Panc1 (cell line): ENCODE data around the gene SCYL3. TPM values are rescaled to one million over a fixed set of nuclear protein-coding genes. Genes with fewer than 3 reads are reported as not detected.

ENCODE experiments used
- ATAC-seq: fragments of 200-7000 bp; cut with Tn5 transposase; 2 replicates; pipeline ENCODE4 v1.9.1; 2020; ENCODE audit warnings: mild to moderate bottlenecking, moderate library complexity
- BruUV-seq: library from RNA; stranded (reverse); fragments of 400-500 nt; replicated peaks from 2 replicates; lab custom pipeline; 2021; lab: Mats Ljungman, UMichigan
- CTCF ChIA-PET: fragments of 300-600 bp; sonication (Branson Sonifier 250); formaldehyde crosslinking; loops from one replicate; lab custom pipeline; 2022; ENCODE audit warnings: antibody characterized with exemption; lab: Charles Lee
- POLR2A ChIA-PET: fragments of 300-600 bp; sonication (Branson Sonifier 250); formaldehyde crosslinking; loops from one replicate; lab custom pipeline; 2022; ENCODE audit warnings: antibody characterized with exemption; lab: Charles Lee
- DNase-seq: peaks from one replicate; pipeline ENCODE4 v3.0.0-alpha.2; 2010; ENCODE audit warnings: low read depth, low spot score
- H3K27ac ChIP-seq: 2 replicates; pipeline ENCODE4 v1.5.1; 2011; ENCODE audit warnings: mild to moderate bottlenecking, low read length, inconsistent platforms
- H3K27me3 ChIP-seq: fragments of 200-500 bp; sonication (Bioruptor generic); 2 replicates; pipeline ENCODE4 v1.6.0; 2014; ENCODE audit warnings: low read length, inconsistent platforms; ENCODE audit not compliant: control insufficient read depth, insufficient read depth
- H3K36me3 ChIP-seq: fragments of 200-500 bp; sonication (Bioruptor generic); 2 replicates; pipeline ENCODE4 v1.5.1; 2014; ENCODE audit warnings: inconsistent platforms, mild to moderate bottlenecking, low read length, moderate library complexity; ENCODE audit not compliant: control insufficient read depth, insufficient read depth
- H3K4me1 ChIP-seq: 2 replicates; pipeline ENCODE4 v1.5.1; 2011; ENCODE audit warnings: inconsistent platforms, mild to moderate bottlenecking, low read length, moderate library complexity; ENCODE audit not compliant: control insufficient read depth, insufficient read depth
- H3K4me3 ChIP-seq, 2 experiments: 2 replicates each; pipeline ENCODE4 v1.5.1; 2011 to 2012; ENCODE audit warnings: low read depth in 2 of 2, low read length in 2 of 2, mild to moderate bottlenecking in 2 of 2, inconsistent platforms in 1 of 2, moderate library complexity in 1 of 2
- H3K9me3 ChIP-seq: fragments of 200-500 bp; sonication (Bioruptor generic); 2 replicates; pipeline ENCODE4 v1.5.1; 2014; ENCODE audit warnings: low read depth, mild to moderate bottlenecking, inconsistent platforms, low read length, moderate library complexity; ENCODE audit not compliant: control insufficient read depth, insufficient read depth
- POLR2AphosphoS5 ChIP-seq: IDR thresholded peaks from 2 replicates; pipeline ENCODE4 v1.6.1; 2012; ENCODE audit warnings: mild to moderate bottlenecking, low read depth, low read length, moderate library complexity
- SIN3A ChIP-seq: IDR thresholded peaks from 2 replicates; pipeline ENCODE4 v1.6.1; 2012; ENCODE audit warnings: low read depth, mild to moderate bottlenecking, low read length, moderate library complexity, borderline replicate concordance; ENCODE audit not compliant: insufficient read depth
- TCF7L2 ChIP-seq: IDR thresholded peaks from 2 replicates; pipeline ENCODE4 v1.6.1; 2011; ENCODE audit warnings: mild to moderate bottlenecking, low read depth, low read length, inconsistent platforms
- in situ Hi-C: cut with HindIII; loops from 2 replicates; pipeline ENCODE4 v1.10.0; 2016; ENCODE audit warnings: low sequenced_read_pairs, low pct_unique_long_range_greater_than_20kb
- intact Hi-C: fragments of 100-400 bp; cut with micrococcal nuclease; formaldehyde crosslinking; loops from one replicate; pipeline ENCODE4 v1.10.0; 2022; ENCODE audit not compliant: unreplicated experiment
- total RNA-seq: library from RNA; stranded (reverse); gene quantifications from one replicate; pipeline ENCODE4 v1.2.1, GENCODE V29; 2021; ENCODE audit not compliant: unreplicated experiment
- TF ChIP-seq, protein P1 (sequence below): fragments of 450-650 bp; IDR thresholded peaks from 2 replicates; pipeline ENCODE4 v1.5.1; 2017; ENCODE audit warnings: mild to moderate bottlenecking
- TF ChIP-seq, protein P2 (sequence below), 2 experiments: IDR thresholded peaks; 2 replicates each; pipeline ENCODE4 v1.6.1; 2011 to 2012; ENCODE audit warnings: low read depth in 2 of 2, control low read depth in 1 of 2, low read length in 1 of 2, mild to moderate bottlenecking in 1 of 2, moderate library complexity in 1 of 2; ENCODE audit not compliant: insufficient read depth in 1 of 2

The SCYL3 gene
- total RNA-seq, 1 experiment from 2014 or later = 7.8 TPM

DNA sequence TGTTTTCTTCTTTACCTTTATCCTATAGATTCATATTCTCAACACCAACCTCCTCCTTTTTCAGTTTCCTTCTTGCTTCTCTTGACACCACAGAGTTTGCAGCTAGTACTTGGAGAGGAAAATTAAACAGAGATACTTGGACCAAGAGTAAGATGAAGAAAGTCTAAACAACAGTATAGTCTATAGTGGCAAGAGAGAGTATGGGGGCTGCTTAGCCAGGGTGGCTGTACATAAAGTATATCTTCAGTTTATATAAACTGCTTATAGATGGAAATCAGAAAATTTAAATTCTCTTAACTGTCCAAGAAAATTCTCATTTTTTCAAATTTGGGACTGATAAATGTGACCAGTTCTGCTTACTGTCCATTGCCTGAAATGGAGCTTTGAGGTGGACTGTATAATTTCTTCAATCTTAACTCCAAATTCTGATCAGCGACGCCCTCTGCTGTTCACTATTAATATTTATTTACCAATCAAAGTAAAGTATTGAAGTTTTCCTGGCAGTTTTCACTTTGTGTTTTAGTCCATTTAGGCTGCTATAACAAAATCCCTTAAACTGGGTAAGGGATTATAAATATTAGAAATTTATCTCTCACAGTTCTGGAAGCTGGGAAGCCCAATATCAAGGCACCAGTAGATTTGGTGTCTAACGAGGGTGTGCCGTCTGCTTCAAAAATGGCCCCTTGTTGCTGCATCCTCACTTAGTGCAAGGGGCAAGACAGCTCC is 84.2 kb downstream of the SCYL3 start:
- Histone ChIP-seq H3K36me3 (peaks cover 4% of the 10 kb centered on the region; the same call in 1 of the 2 replicates), H3K27me3 (no peaks in the 10 kb centered on the region), H3K4me3 (no peak overlapping the region), H3K27ac (no peak overlapping the region), H3K9me3 (no peaks in the 10 kb centered on the region; the same call in 1 of the 2 replicates), H3K4me1 (no peaks in the 10 kb centered on the region)
- BruUV-seq = no TSS peak
- ATAC-seq (peak; percentile 71; the same call in 1 of the 2 replicates), DNase-seq (no peak)
- in situ Hi-C loops (no loop called here), intact Hi-C loops (loop anchor here (1.0 to 5.0 kb wide), 2 partner anchors 207 to 259 kb away; no protein-coding TSS in a partner anchor)
- ChIA-PET POLR2A (no interaction called here), CTCF (interaction anchor here (1.2 kb wide), 1 partner anchor 15 kb away, joined by 4 read pairs; the partner anchor contains the start of gene METTL18)
- TF ChIP-seq, protein P1, sequence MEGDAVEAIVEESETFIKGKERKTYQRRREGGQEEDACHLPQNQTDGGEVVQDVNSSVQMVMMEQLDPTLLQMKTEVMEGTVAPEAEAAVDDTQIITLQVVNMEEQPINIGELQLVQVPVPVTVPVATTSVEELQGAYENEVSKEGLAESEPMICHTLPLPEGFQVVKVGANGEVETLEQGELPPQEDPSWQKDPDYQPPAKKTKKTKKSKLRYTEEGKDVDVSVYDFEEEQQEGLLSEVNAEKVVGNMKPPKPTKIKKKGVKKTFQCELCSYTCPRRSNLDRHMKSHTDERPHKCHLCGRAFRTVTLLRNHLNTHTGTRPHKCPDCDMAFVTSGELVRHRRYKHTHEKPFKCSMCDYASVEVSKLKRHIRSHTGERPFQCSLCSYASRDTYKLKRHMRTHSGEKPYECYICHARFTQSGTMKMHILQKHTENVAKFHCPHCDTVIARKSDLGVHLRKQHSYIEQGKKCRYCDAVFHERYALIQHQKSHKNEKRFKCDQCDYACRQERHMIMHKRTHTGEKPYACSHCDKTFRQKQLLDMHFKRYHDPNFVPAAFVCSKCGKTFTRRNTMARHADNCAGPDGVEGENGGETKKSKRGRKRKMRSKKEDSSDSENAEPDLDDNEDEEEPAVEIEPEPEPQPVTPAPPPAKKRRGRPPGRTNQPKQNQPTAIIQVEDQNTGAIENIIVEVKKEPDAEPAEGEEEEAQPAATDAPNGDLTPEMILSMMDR = peak; percentile 73
- no peak for TF ChIP-seq SIN3A

DNA sequence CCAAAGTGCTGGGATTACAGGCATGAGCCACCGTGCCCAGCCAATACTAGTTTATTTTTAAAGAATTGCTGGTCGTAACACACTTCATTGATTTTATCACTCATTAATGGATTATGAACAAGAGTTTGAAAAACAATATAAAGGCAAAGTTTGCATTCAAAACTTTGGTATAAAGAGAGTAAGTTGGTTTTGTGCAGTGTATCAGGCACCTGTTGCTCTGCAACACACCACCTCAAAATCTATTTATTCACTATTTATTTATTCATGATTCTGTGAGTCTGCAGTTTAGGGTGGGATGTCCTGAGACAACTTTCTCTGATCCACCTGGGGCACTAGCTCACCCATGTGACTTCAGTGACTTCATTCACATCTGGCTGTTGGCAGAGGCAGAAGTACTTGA is 88.8 kb downstream of the SCYL3 start:
- Histone ChIP-seq H3K4me3 (no peak overlapping the region), H3K27ac (no peak overlapping the region), H3K36me3 (peaks cover 12% of the 10 kb centered on the region), H3K9me3 (no peaks in the 10 kb centered on the region), H3K4me1 (no peaks in the 10 kb centered on the region), H3K27me3 (no peaks in the 10 kb centered on the region)
- no peak for ATAC-seq
- TF ChIP-seq, protein P1 = no peak
- TF ChIP-seq TCF7L2 = no peak
- TF ChIP-seq, protein P2, sequence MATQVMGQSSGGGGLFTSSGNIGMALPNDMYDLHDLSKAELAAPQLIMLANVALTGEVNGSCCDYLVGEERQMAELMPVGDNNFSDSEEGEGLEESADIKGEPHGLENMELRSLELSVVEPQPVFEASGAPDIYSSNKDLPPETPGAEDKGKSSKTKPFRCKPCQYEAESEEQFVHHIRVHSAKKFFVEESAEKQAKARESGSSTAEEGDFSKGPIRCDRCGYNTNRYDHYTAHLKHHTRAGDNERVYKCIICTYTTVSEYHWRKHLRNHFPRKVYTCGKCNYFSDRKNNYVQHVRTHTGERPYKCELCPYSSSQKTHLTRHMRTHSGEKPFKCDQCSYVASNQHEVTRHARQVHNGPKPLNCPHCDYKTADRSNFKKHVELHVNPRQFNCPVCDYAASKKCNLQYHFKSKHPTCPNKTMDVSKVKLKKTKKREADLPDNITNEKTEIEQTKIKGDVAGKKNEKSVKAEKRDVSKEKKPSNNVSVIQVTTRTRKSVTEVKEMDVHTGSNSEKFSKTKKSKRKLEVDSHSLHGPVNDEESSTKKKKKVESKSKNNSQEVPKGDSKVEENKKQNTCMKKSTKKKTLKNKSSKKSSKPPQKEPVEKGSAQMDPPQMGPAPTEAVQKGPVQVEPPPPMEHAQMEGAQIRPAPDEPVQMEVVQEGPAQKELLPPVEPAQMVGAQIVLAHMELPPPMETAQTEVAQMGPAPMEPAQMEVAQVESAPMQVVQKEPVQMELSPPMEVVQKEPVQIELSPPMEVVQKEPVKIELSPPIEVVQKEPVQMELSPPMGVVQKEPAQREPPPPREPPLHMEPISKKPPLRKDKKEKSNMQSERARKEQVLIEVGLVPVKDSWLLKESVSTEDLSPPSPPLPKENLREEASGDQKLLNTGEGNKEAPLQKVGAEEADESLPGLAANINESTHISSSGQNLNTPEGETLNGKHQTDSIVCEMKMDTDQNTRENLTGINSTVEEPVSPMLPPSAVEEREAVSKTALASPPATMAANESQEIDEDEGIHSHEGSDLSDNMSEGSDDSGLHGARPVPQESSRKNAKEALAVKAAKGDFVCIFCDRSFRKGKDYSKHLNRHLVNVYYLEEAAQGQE (IDR thresholded peaks at IDR 0.05; ENCODE audit: insufficient read depth in 1 of 2, low read depth in 2 of 2, low read length in 1 of 2) = no peak
- TF ChIP-seq SIN3A = no peak
- TF ChIP-seq POLR2AphosphoS5 = no peak
- POLR2A ChIA-PET = no interaction called here
- no peak for DNase-seq
- BruUV-seq = no TSS peak
- intact Hi-C loops = loop anchor here (5.0 kb wide), 1 partner anchor 203 kb away; no protein-coding TSS in a partner anchor
- in situ Hi-C loops = no loop called here
- CTCF ChIA-PET = no interaction called here
